Right ventricle myocardium inferior (tissue), 1 donor: ENCODE measurements around the gene CRB2. TPM values are rescaled to one million over a fixed set of nuclear protein-coding genes. Genes with fewer than 3 reads are reported as not detected.

Experiments used
- ATAC-seq: fragments of 200-7000 bp; cut with Tn5 transposase; one replicate; pipeline ENCODE4 v1.9.1; 2020; ENCODE audit warnings: mild to moderate bottlenecking, moderate library complexity
- DNase-seq: peaks from one replicate; pipeline ENCODE4 v3.0.0; 2021; ENCODE audit errors: missing footprints
- intact Hi-C: fragments of 100-400 bp; cut with DNase I; formaldehyde crosslinking; loops from one replicate; pipeline ENCODE4 v1.11.0; 2022
- total RNA-seq: library from RNA; stranded (reverse); fragmentation: NEBNext Ultra II Directional; extraction: Animal tissue kit (Norgen Biotek cat#: 25700); gene quantifications from one replicate; pipeline ENCODE4 v1.2.1, GENCODE V29; 2021
- donor health status: DM: no; HTN: yes; CAD: no; lungs with severe emphysema.

Gene CRB2
- total RNA-seq, 1 donor from 2014 or later, result 0.08 TPM

DNA sequence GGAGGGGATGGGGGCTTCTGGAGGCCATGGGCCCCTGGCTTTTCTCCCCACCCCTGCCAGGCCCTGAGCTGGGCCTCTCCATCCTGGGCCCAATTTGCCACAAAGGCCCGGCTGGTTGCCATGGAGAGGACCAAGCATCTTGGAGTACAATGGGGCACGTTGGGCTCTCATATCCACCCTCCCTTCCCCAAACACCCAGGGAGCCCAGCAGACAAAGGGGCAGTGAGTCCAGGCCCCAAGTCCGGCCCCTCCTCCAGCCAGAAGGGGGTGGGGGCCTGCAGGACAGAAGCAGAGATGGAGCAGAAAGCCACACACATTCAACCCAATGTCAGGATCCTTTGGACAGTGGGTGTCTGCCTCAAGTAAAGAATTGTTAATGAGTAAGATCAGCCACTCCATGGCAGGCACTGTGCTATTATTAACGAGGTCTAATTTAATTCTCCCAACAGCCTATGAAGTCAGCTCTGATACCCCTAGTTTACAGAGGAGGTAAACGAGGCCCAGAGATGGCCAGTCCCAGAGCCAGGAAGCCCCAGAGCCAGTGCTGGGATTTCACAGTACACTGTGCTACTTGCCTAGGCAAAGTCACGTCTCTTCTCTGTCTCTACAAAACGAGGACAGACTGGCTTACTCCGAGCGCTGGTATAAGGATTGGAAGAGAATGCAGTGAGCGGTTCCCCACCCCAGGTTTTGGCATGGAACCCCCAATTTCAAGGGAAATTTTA lies 2.3 kb downstream of the CRB2 start:
- no peak for ATAC-seq
- no peak for DNase-seq
- intact Hi-C loops, result loop anchor here (2.0 kb wide), 1 partner anchor 26 kb away; no protein-coding TSS in a partner anchor

DNA sequence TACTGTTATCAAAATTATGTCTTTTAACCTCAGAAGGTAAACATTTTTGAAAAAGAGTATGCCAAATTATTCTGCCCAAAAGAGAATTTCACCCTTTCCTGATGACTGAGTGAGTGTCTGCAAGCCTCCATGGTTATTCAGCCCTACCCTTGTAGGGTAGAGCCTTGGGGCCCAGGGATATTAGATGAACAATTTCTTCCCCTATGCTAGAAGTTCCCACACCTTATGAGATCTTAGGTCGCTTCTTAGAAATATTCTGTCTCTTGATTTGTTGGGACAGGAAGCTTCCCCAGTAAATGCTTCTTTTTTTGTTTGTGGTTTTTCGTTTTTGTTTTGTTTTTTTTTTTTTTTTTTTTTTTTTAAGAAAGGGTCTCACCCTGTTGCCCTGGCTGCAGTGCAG lies 3.1 kb downstream of the CRB2 start:
- intact Hi-C loops, result loop anchor here (2.0 kb wide), 1 partner anchor 26 kb away; no protein-coding TSS in a partner anchor
- DNase-seq, result no peak

DNA sequence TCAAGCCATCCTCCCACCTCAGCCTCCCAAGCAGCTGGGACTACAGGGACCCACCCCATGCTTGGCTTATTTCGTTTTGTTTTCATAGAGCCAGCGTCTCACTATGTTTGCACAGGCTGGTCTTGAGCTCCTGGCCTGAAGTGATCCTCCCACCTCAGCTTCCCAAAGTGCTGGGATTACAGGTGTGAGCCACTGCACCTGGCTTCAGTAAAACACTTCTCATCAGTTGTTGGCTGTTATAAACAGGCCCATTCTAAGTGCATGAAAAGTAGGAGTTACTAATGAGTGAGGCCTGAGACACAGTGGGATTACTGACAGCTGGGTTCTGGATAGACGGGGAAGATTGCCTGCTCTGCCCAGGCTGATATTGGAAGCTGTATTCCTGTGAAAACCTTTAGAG lies 3.5 kb downstream of the CRB2 start:
- DNase-seq, result no peak
- intact Hi-C loops, result loop anchor here (2.0 kb wide), 1 partner anchor 25 kb away; no protein-coding TSS in a partner anchor
- no peak for ATAC-seq

More for the DNA sequence above, 3.1 kb downstream of the CRB2 start:
- ATAC-seq, result no peak

DNA sequence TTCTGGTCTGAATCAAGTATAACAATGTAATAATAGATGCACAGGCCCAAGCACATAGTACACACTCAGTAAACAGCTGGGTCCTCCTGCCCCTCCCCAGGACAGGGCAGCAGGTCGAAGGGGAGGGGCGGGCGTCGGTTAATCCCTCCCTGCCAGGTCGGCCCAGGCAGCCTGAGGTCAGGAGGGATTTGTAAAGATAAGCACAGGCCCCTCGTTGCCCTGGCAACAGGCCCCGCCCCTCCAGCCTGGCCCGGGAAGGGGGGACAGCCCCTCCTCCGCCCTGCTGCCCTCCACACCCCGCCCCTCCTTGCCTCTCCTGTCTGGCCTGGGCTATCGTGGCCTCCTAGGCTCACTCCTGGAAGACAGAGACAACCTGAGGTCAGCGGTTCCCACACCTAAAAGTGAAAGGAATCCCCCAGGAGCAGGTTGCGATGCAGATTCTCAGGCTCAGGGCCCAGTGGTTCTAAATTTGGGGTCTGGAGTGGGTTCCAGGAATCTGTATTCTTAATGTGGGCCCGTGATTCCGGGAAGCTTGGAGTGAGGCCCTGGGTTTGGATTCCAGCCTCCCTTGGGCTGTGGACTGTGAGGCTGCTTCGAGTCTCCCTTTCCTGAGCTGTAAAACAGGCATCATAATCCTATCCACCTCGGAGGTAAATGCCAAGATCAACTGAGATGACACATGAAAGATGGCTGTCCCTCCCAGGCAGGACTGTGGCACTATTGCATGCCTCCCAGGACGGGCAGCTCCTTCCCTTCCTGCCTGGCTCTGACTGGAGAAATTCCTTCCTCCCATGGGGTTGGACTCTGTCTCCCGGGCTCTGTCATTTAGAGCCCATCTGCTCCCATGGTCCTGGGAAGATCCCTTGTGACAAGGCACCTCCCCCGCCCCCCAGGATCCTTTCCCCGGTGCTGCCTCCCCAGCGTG lies 4.4 kb downstream of the CRB2 start:
- no peak for ATAC-seq
- intact Hi-C loops, result no loop called here
- no peak for DNase-seq

DNA sequence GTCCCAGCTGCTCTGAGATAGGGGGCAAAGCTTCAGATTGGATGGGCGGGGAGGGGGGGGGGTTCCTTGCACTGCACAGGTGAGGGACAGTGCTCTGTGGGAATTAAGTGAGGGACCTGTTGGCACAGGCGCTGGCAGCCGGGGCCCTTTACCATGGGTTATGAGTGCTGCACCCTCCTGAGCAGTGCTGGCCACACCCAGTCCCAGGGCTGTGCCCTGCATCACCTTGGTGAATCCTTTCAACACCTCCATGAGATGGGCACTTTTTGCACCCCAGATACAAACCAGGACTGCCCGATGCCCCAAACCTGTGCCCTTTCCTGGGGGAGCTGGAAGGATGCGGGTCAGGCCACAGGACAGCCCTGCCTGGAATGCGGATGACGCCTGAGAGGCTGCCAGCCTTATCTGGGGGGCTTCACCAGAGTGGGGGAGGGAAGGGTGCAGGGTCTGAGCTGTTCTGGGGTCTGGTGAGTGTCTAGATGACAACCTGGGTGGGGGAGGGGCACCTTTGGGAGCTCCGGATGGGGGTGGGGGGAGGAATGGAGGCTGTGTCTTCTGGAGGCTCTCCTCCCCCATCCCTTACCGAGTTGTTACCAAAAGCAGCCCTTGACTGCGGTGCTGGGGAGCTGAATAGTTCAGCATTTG lies 5.2 kb downstream of the CRB2 start:
- no peak for ATAC-seq
- DNase-seq, result no peak

DNA sequence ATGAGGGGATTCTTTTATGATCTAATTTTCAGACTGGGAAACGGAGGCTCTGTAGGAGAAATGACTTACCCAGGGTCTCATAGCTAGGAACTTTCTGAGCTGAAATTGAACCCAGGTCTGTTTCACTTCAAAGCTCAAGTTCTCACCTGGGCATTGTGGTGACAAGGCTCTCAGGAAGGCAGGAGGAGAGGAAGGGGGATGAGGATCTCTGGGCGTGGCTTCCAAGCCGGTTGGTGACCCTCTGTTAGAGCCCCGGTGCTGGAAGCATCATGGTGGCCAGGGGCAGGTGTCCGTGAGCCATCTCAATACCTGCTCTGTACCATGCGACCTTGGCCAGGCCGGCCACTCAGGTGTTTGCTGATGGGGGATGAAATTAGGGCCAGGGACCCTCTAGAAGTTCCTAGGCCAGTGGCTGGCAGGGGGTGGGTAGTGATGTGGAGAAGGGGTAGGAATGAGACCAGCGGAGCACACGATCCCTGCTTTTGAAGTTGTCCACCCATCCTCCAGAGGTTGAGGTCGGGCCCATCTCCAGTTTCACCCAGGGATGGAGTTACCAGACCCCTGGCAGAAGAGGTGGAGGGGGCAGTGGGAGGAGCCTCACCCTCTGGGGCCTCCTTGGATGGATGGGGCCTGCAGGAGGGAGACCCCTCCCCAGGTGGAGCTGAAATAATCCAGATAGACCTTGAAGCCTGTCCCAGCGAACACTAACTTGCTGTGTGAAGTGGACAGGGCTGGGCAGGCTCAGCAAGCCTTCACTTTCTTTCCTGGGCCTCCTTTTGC lies 5.9 kb downstream of the CRB2 start:
- ATAC-seq (no peak), DNase-seq (no peak)
- intact Hi-C loops, result no loop called here

More for the DNA sequence above, 5.2 kb downstream of the CRB2 start:
- intact Hi-C loops, result no loop called here

DNA sequence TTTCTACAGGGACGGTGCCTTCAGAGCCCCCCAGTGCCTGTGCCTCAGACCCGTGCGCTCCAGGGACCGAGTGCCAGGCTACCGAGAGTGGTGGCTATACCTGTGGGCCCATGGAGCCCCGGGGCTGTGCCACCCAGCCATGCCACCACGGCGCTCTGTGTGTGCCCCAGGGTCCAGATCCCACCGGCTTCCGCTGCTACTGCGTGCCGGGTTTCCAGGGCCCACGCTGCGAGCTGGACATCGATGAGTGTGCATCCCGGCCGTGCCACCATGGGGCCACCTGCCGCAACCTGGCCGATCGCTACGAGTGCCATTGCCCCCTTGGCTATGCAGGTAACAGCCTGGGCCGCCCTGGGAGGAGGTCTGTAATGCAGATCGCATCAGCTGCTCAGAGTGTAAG lies 6.9 kb downstream of the CRB2 start:
- DNase-seq (no peak), ATAC-seq (no peak)
- intact Hi-C loops, result no loop called here

DNA sequence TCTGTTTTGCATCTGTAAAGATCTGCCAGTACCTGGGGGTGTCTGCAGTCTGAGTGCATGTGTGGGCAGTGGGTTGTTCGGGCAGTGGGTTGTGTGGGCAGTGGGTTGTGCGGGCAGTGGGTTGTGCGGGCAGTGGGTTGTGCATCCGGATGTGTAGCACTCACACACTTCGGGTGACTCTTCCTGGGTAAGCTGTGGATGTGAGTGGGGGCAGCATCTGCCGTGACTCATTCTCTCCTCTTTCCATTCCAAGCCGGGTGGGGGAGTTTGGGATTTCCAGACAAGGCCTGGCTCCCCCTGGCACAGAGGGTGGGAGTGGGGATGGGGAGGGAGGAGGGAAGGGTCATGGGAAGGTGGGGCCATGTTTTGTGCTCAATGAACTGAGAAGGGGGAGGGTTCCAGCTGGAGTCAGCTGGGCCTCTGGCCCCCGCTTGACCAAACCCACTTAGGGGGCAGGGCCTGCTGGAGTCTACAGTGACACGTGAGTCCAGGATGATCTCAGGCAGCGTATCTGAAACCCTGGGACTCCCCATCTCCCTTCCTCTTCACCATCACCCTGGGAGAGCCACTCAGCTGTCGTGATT lies 8.3 kb downstream of the CRB2 start:
- peak; percentile 24 for ATAC-seq
- DNase-seq, result no peak
- intact Hi-C loops, result no loop called here

DNA sequence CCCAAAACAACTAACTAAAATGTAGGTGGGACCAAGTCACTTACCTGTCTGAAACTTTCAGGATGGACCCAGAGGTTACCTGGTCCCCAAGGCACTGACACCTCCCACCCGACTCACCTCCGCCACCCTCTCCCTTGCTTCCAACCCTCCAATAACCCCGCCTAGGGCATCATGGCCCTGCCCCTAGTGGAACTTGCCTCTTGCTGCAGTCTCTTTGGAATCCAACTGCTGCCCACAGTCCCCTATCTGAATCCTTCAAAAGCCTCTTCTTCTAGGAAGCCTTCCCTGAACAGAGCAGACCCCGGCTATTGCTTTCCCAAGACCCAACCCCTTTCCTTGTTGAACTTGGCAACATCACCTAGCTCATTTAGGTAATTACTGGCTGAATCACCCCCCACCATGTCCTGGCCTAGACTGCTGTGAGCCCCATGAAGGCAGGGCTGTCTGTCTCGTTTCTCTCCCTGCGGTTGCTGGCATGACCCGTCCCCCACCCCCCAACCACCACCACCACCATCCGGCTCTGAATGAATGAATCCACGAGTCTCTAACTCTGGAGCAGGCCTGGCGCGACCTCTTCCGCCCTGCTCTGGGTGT lies 9.4 kb downstream of the CRB2 start:
- ATAC-seq, result no peak
- no peak for DNase-seq
- intact Hi-C loops, result no loop called here

DNA sequence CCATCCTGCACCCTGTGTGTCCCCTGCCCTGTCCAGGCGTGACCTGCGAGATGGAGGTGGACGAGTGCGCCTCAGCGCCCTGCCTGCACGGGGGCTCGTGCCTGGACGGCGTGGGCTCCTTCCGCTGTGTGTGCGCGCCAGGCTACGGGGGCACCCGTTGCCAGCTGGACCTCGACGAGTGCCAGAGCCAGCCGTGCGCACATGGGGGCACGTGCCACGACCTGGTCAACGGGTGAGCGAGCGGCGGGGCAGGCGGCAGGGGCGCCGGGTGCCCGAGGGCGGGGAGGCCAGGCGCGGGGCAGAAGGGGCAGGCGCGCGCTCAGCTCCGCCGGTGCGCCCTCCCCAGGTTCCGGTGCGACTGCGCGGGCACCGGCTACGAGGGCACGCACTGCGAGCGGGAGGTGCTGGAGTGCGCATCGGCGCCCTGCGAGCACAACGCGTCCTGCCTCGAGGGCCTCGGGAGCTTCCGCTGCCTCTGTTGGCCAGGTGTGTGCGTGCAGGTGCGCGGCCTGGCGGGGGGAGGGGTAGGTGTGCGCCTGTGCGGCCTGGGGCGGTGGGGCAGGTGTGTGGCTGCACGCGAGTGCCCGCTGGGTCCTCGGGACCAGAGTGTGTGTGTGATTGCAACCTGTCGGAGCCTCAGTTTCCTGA lies 10.0 kb downstream of the CRB2 start:
- no peak for ATAC-seq
- intact Hi-C loops, result no loop called here
- no peak for DNase-seq

DNA sequence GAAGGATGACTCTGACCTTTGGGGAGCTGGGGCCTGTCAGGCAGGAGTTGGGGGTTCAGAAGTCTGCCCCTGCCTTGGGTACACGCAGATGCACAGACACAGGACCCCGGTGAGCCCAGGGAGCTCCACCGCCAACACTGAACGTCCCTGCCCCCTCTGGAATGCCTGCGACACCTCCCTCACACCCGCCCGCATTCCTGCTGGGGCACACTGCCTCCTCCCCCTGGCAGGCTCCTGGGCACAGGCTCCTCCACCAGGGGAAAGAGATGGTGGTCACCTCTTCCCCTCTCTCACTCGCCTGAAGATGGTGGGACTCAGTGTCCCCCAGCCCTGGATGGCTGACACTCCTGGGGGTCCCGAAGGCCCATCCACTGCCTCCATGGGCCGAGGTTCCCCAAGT lies 12.0 kb downstream of the CRB2 start:
- DNase-seq, result no peak
- intact Hi-C loops, result no loop called here
- peak; percentile 32 for ATAC-seq

DNA sequence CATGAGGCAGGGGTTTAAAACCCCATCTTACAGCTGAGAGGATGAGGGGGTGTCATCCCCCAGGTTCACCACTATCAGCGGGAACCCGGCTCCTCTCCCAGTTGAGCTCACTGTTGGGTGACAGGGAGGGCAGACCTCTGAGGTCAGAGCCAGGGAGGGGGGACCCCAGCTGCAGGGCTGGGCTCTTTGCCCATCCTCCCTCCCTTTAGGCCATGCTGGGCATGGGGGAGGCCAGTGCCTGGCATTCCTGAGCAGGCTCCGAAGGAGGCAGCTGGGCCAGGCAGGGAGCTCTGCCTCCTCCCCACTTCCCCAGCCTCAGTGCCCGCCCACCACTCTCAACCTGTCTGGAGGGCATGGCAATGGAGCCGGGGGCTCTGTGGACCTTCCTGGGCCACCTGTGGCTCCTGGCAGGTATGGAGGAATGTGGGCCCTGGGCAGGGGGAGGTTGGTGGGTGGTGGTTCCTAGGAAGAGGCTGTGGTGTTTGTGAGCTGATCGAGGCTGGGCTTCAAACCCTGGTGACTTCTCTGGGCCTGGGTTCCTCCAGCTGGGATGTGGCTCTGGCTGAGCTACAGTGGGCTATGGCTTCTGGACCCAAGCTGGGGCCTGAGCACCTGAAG lies 12.6 kb downstream of the CRB2 start:
- intact Hi-C loops, result no loop called here
- no peak for ATAC-seq
- DNase-seq, result no peak

DNA sequence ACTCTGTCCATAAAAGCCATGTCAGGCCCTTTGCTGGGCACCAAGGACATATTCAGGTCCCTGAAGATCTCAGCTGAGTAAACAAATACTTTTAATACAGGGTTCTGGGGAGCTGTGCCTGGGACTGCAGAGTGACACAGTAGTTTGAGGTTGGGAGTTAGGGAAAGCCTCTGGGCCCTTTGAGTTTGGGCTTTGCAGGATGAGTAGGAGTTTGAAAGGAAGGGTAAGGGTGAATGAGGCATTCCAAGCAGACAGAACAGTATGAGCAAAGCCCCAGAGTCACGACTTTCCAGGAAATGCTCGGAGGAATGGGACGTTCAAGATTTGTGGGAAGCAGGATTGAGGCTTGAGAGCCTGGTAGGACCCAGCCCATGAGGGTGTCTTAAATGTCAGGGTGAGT lies 13.3 kb downstream of the CRB2 start:
- no peak for ATAC-seq
- DNase-seq, result no peak
- intact Hi-C loops, result no loop called here

DNA sequence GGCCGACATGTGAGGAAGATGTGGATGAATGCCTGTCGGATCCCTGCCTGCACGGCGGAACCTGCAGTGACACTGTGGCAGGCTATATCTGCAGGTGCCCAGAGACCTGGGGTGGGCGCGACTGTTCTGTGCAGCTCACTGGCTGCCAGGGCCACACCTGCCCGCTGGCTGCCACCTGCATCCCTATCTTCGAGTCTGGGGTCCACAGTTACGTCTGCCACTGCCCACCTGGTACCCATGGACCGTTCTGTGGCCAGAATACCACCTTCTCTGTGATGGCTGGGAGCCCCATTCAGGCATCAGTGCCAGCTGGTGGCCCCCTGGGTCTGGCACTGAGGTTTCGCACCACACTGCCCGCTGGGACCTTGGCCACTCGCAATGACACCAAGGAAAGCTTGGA lies 14.1 kb downstream of the CRB2 start:
- intact Hi-C loops, result no loop called here
- ATAC-seq, result no peak
- no peak for DNase-seq

DNA sequence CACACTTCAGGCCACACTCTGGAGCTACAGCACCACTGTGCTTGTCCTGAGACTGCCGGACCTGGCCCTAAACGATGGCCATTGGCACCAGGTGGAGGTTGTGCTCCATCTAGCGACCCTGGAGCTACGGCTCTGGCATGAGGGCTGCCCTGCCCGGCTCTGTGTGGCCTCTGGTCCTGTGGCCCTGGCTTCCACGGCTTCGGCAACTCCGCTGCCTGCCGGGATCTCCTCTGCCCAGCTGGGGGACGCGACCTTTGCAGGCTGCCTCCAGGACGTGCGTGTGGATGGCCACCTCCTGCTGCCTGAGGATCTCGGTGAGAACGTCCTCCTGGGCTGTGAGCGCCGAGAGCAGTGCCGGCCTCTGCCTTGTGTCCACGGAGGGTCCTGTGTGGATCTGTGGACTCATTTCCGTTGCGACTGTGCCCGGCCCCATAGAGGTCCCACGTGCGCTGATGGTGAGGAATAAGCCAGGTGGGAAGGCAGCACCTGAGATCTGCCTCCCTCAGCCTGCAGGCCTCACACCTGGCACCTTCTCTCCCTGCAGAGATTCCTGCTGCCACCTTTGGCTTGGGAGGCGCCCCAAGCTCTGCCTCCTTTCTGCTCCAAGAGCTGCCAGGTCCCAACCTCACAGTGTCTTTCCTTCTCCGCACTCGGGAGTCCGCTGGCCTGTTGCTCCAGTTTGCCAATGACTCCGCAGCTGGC lies 14.7 kb downstream of the CRB2 start:
- ATAC-seq, result no peak
- intact Hi-C loops, result no loop called here
- no peak for DNase-seq

DNA sequence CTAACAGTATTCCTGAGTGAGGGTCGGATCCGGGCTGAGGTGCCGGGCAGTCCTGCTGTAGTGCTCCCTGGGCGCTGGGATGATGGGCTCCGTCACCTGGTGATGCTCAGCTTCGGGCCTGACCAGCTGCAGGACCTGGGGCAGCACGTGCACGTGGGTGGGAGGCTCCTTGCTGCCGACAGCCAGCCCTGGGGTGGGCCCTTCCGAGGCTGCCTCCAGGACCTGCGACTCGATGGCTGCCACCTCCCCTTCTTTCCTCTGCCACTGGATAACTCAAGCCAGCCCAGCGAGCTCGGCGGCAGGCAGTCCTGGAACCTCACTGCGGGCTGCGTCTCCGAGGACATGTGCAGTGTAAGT lies 15.2 kb downstream of the CRB2 start:
- ATAC-seq, result no peak
- intact Hi-C loops, result no loop called here
- no peak for DNase-seq
